Neuronal stem cell (in vitro differentiated cells): ENCODE measurements around the gene ZFP1.
A peak's percentile ranks its signal among the peaks of the same experiment; 100 is the strongest.

ENCODE experiments used
- DNase-seq: peaks from one replicate; pipeline ENCODE4 v3.0.0-alpha.2; 2013; ENCODE audit warnings: low spot score
- H2AFZ ChIP-seq: one replicate; pipeline ENCODE4 v1.6.1; 2013; ENCODE audit warnings: mild to moderate bottlenecking, low read length, inconsistent platforms
- H2AK5ac ChIP-seq: 2 replicates; pipeline ENCODE4 v1.6.1; 2013; ENCODE audit warnings: low read depth, mild to moderate bottlenecking, inconsistent platforms, low read length, moderate library complexity, mixed read lengths
- H2BK120ac ChIP-seq: 2 replicates; pipeline ENCODE4 v1.6.1; 2013; ENCODE audit warnings: low read depth, mild to moderate bottlenecking, inconsistent platforms, low read length, moderate library complexity, mixed read lengths
- H2BK12ac ChIP-seq: one replicate; pipeline ENCODE4 v1.6.1; 2013; ENCODE audit warnings: low read length, inconsistent platforms
- H2BK15ac ChIP-seq: 2 replicates; pipeline ENCODE4 v1.6.1; 2013; ENCODE audit warnings: mild to moderate bottlenecking, low read length, inconsistent platforms, mixed read lengths
- H2BK5ac ChIP-seq: one replicate; pipeline ENCODE4 v1.6.1; 2013; ENCODE audit warnings: inconsistent platforms, mild to moderate bottlenecking, low read length, moderate library complexity
- H3K14ac ChIP-seq: one replicate; pipeline ENCODE4 v1.6.1; 2013; ENCODE audit warnings: low read length, inconsistent platforms
- H3K18ac ChIP-seq: 2 replicates; pipeline ENCODE4 v1.6.1; 2013; ENCODE audit warnings: low read length, inconsistent platforms
- H3K23ac ChIP-seq: 2 replicates; pipeline ENCODE4 v1.6.1; 2013; ENCODE audit warnings: low read depth, mild to moderate bottlenecking, mixed read lengths, low read length, inconsistent platforms; ENCODE audit not compliant: poor library complexity
- H3K27ac ChIP-seq: replicated peaks from 3 replicates; pipeline ENCODE4 v1.5.1; 2013; ENCODE audit warnings: low read length, inconsistent platforms
- H3K27me3 ChIP-seq, 3 experiments: 2 replicates each; pipeline ENCODE4 v1.6.1; 2013; ENCODE audit warnings: low read length in 3 of 3, mild to moderate bottlenecking in 2 of 3, inconsistent platforms in 1 of 3, low read depth in 1 of 3, mixed read lengths in 1 of 3, moderate library complexity in 1 of 3; ENCODE audit not compliant: control insufficient read depth in 3 of 3, insufficient read depth in 3 of 3
- H3K36me3 ChIP-seq, 2 donors: replicated peaks in 1 of 2; 2 replicates each; pipeline ENCODE4 v1.6.1; 2013; ENCODE audit warnings: low read length in 2 of 2; ENCODE audit not compliant: control insufficient read depth in 2 of 2, insufficient read depth in 2 of 2
- H3K4ac ChIP-seq: 2 replicates; pipeline ENCODE4 v1.6.1; 2013; ENCODE audit warnings: inconsistent platforms, mild to moderate bottlenecking, low read length, moderate library complexity
- H3K4me1 ChIP-seq, 2 donors: 1 replicate in 1 of 2; 2 replicates in 1 of 2; pipeline ENCODE4 v1.6.1; 2013; ENCODE audit warnings: low read length in 2 of 2, low read depth in 1 of 2; ENCODE audit not compliant: control insufficient read depth in 2 of 2, insufficient read depth in 1 of 2
- H3K4me2 ChIP-seq: one replicate; pipeline ENCODE4 v1.6.1; 2013; ENCODE audit warnings: mild to moderate bottlenecking, low read length, inconsistent platforms; ENCODE audit not compliant: insufficient read depth, poor library complexity, severe bottlenecking
- H3K4me3 ChIP-seq, 2 donors: 2 replicates each; pipeline ENCODE4 v1.5.1; 2013; ENCODE audit warnings: low read length in 2 of 2, mild to moderate bottlenecking in 2 of 2, inconsistent platforms in 1 of 2, moderate library complexity in 1 of 2
- H3K79me1 ChIP-seq: one replicate; pipeline ENCODE4 v1.6.1; 2013; ENCODE audit warnings: low read depth, mild to moderate bottlenecking, inconsistent platforms, low read length, moderate library complexity
- H3K9ac ChIP-seq: one replicate; pipeline ENCODE4 v1.6.1; 2013; ENCODE audit warnings: mild to moderate bottlenecking, low read depth, low read length, inconsistent platforms; ENCODE audit not compliant: poor library complexity
- H3K9me3 ChIP-seq, 2 donors: replicated peaks in 1 of 2; 2 replicates each; pipeline versions ENCODE3 to v1.6.1; 2013; ENCODE audit warnings: low read length in 2 of 2, mild to moderate bottlenecking in 2 of 2, inconsistent platforms in 1 of 2, low read depth in 1 of 2, mixed read lengths in 1 of 2, moderate library complexity in 1 of 2; ENCODE audit not compliant: control insufficient read depth in 2 of 2, insufficient read depth in 1 of 2
- H4K8ac ChIP-seq: one replicate; pipeline ENCODE4 v1.6.1; 2013; ENCODE audit warnings: low read depth, mild to moderate bottlenecking, inconsistent platforms, low read length, moderate library complexity
- H4K91ac ChIP-seq: one replicate; pipeline ENCODE4 v1.6.1; 2013; ENCODE audit warnings: low read length, low read depth, mild to moderate bottlenecking, inconsistent platforms; ENCODE audit not compliant: poor library complexity
- WGBS, 2 donors: extraction: QIAGEN DNeasy Blood & Tissue Kit; methylation state at CpG; one replicate each; pipeline ENCODE4 v1.1.7; 2013; ENCODE audit warnings: missing lambda C conversion rate in 2 of 2, mixed read lengths in 1 of 2; ENCODE audit not compliant: insufficient read length in 2 of 2, insufficient replicate concordance in 1 of 2; ENCODE audit errors: extremely low coverage in 2 of 2; 5-methylcytosine and 5-hydroxymethylcytosine counted together

Gene ZFP1

DNA sequence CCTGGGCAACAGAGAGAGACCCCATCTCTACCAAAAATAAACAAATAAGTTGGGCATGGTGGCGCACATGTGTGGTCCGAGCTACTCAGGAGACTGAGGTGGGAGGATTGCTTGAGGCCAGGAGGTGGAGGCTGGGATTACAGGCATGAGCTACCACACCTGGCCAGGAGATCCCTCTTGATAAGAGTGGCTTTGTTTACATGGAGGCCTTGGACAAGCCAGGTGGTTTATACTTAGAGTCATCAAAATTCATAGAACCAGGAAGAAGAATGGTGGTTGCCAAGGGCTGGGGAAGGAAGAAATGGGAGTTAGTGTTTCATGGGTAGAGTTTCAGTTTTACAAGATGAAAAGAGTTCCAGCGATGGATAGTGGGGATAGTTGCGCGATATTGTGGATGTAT is 8.8 kb upstream of the ZFP1 start:
- Histone ChIP-seq H4K8ac (peak overlapping the region; percentile 43), H3K27ac (no peak overlapping the region), H3K4me3 (no peak overlapping the region), H3K4me2 (no peak overlapping the region), H3K14ac (no peak overlapping the region), H3K9me3 (no peaks in the 10 kb centered on the region), H3K23ac (no peak overlapping the region), H2BK5ac (no peak overlapping the region), H3K4ac (no peak overlapping the region), H2AK5ac (no peak overlapping the region), H2BK120ac (no peak overlapping the region), H2BK15ac (no peak overlapping the region), H3K18ac (no peak overlapping the region), H3K79me1 (no peaks in the 10 kb centered on the region), H3K9ac (no peak overlapping the region), H2BK12ac (no peak overlapping the region), H3K4me1 (no peaks in the 10 kb centered on the region), H4K91ac (no peak overlapping the region), H3K27me3 (no peaks in the 10 kb centered on the region), H2AFZ (no peak overlapping the region), H3K36me3 (no peaks in the 10 kb centered on the region)
- no peak for DNase-seq
- WGBS, 2 donors, result no CpG with 5 or more reads among the region's 5 CpGs

GRCh38 chr16:75143941-75144340 is 4.4 kb upstream of the ZFP1 start:
- H3K4me3 ChIP-seq, result no peak overlapping the region
- no peak for DNase-seq
- H4K91ac ChIP-seq, result no peak overlapping the region
- no CpG with 5 or more reads among the region's 6 CpGs for WGBS, 2 donors
- no peak overlapping the region for H4K8ac ChIP-seq
- peaks cover 4 to 10% of the 10 kb centered on the region in 2 donors for H3K9me3 ChIP-seq
- H3K79me1 ChIP-seq, result no peaks in the 10 kb centered on the region
- H3K9ac ChIP-seq, result no peak overlapping the region
- no peak overlapping the region for H3K4ac ChIP-seq
- H2BK120ac ChIP-seq, result no peak overlapping the region
- no peak overlapping the region for H2BK12ac ChIP-seq
- no peak overlapping the region for H3K4me2 ChIP-seq
- no peak overlapping the region for H3K27ac ChIP-seq
- no peak overlapping the region for H3K18ac ChIP-seq
- no peaks in the 10 kb centered on the region for H3K27me3 ChIP-seq
- no peaks in the 10 kb centered on the region for H3K4me1 ChIP-seq
- H3K14ac ChIP-seq, result no peak overlapping the region
- no peak overlapping the region for H2AFZ ChIP-seq
- no peaks in the 10 kb centered on the region for H3K36me3 ChIP-seq
- no peak overlapping the region for H2BK5ac ChIP-seq
- H2AK5ac ChIP-seq, result no peak overlapping the region
- no peak overlapping the region for H2BK15ac ChIP-seq
- H3K23ac ChIP-seq, result no peak overlapping the region

- Histone ChIP-seq H3K4me1 (no peaks in the 10 kb centered on the region), H3K9me3 (peaks cover 7 to 44% of the 10 kb centered on the region in 2 donors), H2AFZ (peak overlapping the region; percentile 100), H2AK5ac (no peak overlapping the region), H3K27me3 (no peaks in the 10 kb centered on the region), H3K14ac (no peak overlapping the region), H2BK5ac (no peak overlapping the region), H4K91ac (no peak overlapping the region), H3K79me1 (peaks cover 3% of the 10 kb centered on the region), H4K8ac (no peak overlapping the region), H3K9ac (no peak overlapping the region), H2BK15ac (no peak overlapping the region), H3K4me2 (no peak overlapping the region), H3K27ac (no peak overlapping the region), H3K4me3 (peak overlapping the region in 1 of 2 donors; percentile 86), H3K18ac (no peak overlapping the region), H3K4ac (no peak overlapping the region), H2BK120ac (no peak overlapping the region), H3K23ac (no peak overlapping the region), H2BK12ac (no peak overlapping the region), H3K36me3 (peaks cover 7 to 12% of the 10 kb centered on the region in 2 donors)
- no CpG with 5 or more reads among the region's 3 CpGs for WGBS, 2 donors
- DNase-seq, result no peak
Measured at GRCh38 chr16:75147968-75148310, 385 bp upstream of the ZFP1 start.

GRCh38 chr16:75151798-75152197 is 3.5 kb downstream of the ZFP1 start:
- H3K4me2 ChIP-seq, result no peak overlapping the region
- no CpG with 5 or more reads among the region's 2 CpGs for WGBS, 2 donors
- H3K9me3 ChIP-seq, result peaks cover 13 to 69% of the 10 kb centered on the region in 2 donors
- H3K27ac ChIP-seq, result no peak overlapping the region
- no peak overlapping the region for H2BK15ac ChIP-seq
- no peak overlapping the region for H3K4me3 ChIP-seq
- H2BK12ac ChIP-seq, result no peak overlapping the region
- no peak overlapping the region for H3K23ac ChIP-seq
- no peak overlapping the region for H2BK120ac ChIP-seq
- no peak overlapping the region for H2AFZ ChIP-seq
- DNase-seq, result no peak
- no peaks in the 10 kb centered on the region for H3K27me3 ChIP-seq
- no peak overlapping the region for H2BK5ac ChIP-seq
- no peaks in the 10 kb centered on the region for H3K4me1 ChIP-seq
- H3K79me1 ChIP-seq, result peaks cover 5% of the 10 kb centered on the region
- H3K4ac ChIP-seq, result no peak overlapping the region
- H3K14ac ChIP-seq, result no peak overlapping the region
- H3K36me3 ChIP-seq, result peaks cover 16 to 49% of the 10 kb centered on the region in 2 donors
- H4K91ac ChIP-seq, result no peak overlapping the region
- no peak overlapping the region for H3K9ac ChIP-seq
- H2AK5ac ChIP-seq, result no peak overlapping the region
- no peak overlapping the region for H3K18ac ChIP-seq
- H4K8ac ChIP-seq, result no peak overlapping the region
